Upper lobe of left lung (tissue), 6 donors: ENCODE measurements around the gene ANKDD1A. TPM values are rescaled to one million over a fixed set of nuclear protein-coding genes. Genes with fewer than 3 reads are reported as not detected.
A peak's percentile ranks its signal among the peaks of the same experiment; 100 is the strongest.

Experiments used
- ATAC-seq, 2 donors: fragments of 200-7000 bp; cut with Tn5 transposase; one replicate each; pipeline ENCODE4 v1.9.1; 2022; ENCODE audit warnings: mild to moderate bottlenecking in 2 of 2, moderate library complexity in 2 of 2; ENCODE audit not compliant: low FRiP score in 2 of 2
- DNase-seq, 2 donors: peaks; one replicate each; pipeline ENCODE4 v3.0.0-alpha.2; 2019 to 2020
- H3K27ac ChIP-seq, 4 donors: fragments of 200-600 bp; sonication (generic); one replicate each; pipeline ENCODE4 v1.5.1; 2016 to 2019
- H3K27me3 ChIP-seq, 4 donors: fragments of 200-600 bp; sonication (generic); one replicate each; pipeline ENCODE4 v1.5.1; 2017 to 2019
- H3K36me3 ChIP-seq, 4 donors: fragments of 200-600 bp; sonication (generic); one replicate each; pipeline ENCODE4 v1.5.1; 2016 to 2019
- H3K4me1 ChIP-seq, 4 donors: fragments of 200-600 bp; sonication (generic); one replicate each; pipeline ENCODE4 v1.5.1; 2018 to 2019
- H3K4me3 ChIP-seq, 4 donors: fragments of 200-600 bp; sonication (generic); one replicate each; pipeline ENCODE4 v1.5.1; 2017 to 2019; ENCODE audit warnings: mild to moderate bottlenecking in 2 of 4, moderate library complexity in 1 of 4
- H3K9me3 ChIP-seq, 4 donors: fragments of 200-600 bp; sonication (generic); one replicate each; pipeline ENCODE4 v1.5.1; 2018 to 2019
- CTCF ChIP-seq, 6 experiments: fragments of 450-650 bp in 4 of 6; fragments of 200-600 bp in 2 of 6; sonication (generic) in 2 of 6; IDR thresholded peaks; one replicate each; pipeline ENCODE4 v1.5.1; 2016 to 2019; ENCODE audit warnings: antibody characterized with exemption in 6 of 6
- EP300 ChIP-seq, 4 donors: sonication (generic); formaldehyde crosslinking; IDR thresholded peaks; one replicate each; pipeline ENCODE4 v1.5.1; 2017; ENCODE audit warnings: antibody characterized with exemption in 4 of 4, control low read depth in 2 of 4
- POLR2A ChIP-seq, 4 donors: fragments of 450-650 bp; IDR thresholded peaks; one replicate each; pipeline ENCODE4 v1.5.1; 2016 to 2017; ENCODE audit warnings: antibody characterized with exemption in 4 of 4, mild to moderate bottlenecking in 2 of 4
- POLR2AphosphoS5 ChIP-seq, 2 donors: sonication (generic); formaldehyde crosslinking; IDR thresholded peaks; one replicate each; pipeline ENCODE4 v1.5.1; 2017; ENCODE audit warnings: antibody characterized with exemption in 2 of 2
- WGBS, 2 donors: methylation state at CpG; one replicate each; pipeline ENCODE4 v1.1.5; 2017 to 2018; 5-methylcytosine and 5-hydroxymethylcytosine counted together
- total RNA-seq, 6 donors: library from RNA; depleted of rRNA in 4 of 6; stranded (reverse); fragments of >200 nt in 4 of 6; gene quantifications; one replicate each; pipeline versions ENCODE4 v1.1.0 to v1.2.1, GENCODE V29; 2016 to 2021
- donor health status: DM: no; HTN: no; CAD: no; lungs with moderate emphysema.
- donor health status: DM: no; HTN: yes; CAD: no; lungs with severe emphysema.

Gene ANKDD1A
- total RNA-seq, 6 donors from 2014 or later: 4.8 to 13.1 (median 6.2) TPM

- DNase-seq: peak; percentile 92 to 93
- TF ChIP-seq CTCF (IDR thresholded peaks at IDR 0.05) (no peak), POLR2AphosphoS5 (IDR thresholded peaks at IDR 0.05) (peak; percentile 81 to 85), EP300 (IDR thresholded peaks at IDR 0.05) (peak in 2 of 4 donors; percentile 62 to 74), POLR2A (IDR thresholded peaks at IDR 0.05) (peak in 3 of 4 donors; percentile 20 to 80 (median 49))
- ATAC-seq: peak; percentile 82 to 90
- Histone ChIP-seq H3K4me1 (peaks cover 63 to 69% (median 64%) of the 10 kb centered on the region in 4 donors), H3K4me3 (peak overlapping the region in 3 of 4 donors; percentile 22 to 43 (median 26)), H3K9me3 (no peaks in the 10 kb centered on the region), H3K36me3 (no peaks in the 10 kb centered on the region), H3K27me3 (no peaks in the 10 kb centered on the region), H3K27ac (peak overlapping the region; percentile 87 to 97 (median 94))
- 15 to 43% methylated on average over 26 to 42 of the region's 44 CpGs for WGBS, 2 donors
These were observed 18.0 kb upstream of the ANKDD1A start for GRCh38 chr15:64893481-64894394.

DNA sequence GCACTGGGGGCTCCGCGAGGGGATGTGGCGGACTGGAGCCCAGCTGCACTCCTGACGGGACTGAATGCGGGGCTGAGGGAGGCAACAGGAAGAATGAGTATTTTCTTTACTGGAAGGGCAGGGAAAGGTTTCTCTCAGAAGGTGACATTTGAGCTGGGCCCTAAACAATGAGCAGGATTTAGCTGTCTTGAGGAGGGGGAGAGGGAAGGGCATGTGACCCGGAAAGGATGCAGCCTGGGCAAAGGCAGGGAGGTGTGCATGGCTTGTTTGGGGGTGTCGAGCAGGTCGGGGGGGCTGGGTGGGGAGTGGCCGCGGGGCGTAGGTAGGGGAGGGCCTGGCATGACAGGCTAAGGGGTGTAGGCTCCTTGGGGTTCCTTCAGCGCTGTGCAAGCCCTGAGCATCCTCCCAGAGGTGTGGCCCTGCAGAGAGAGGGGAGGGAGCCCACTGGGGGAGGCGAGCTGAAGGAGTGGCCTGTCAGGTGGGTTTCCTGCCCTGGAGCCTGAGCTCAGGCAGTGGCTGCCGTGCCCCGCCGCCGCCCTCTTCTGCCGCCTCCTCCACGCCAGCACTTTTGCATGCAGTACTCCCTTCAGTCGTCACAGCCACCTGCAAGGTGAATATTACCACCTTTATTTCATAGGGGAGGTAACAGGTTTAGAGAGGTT lies 17.2 kb upstream of the ANKDD1A start:
- TF ChIP-seq POLR2A (IDR thresholded peaks at IDR 0.05): peak in 1 of 4 donors; percentile 8
- no peak for TF ChIP-seq EP300 (IDR thresholded peaks at IDR 0.05)
- Histone ChIP-seq H3K9me3 (no peaks in the 10 kb centered on the region), H3K27me3 (no peaks in the 10 kb centered on the region), H3K4me3 (peak overlapping the region in 3 of 4 donors; percentile 22 to 43 (median 26)), H3K27ac (peak overlapping the region; percentile 87 to 97 (median 94)), H3K36me3 (no peaks in the 10 kb centered on the region), H3K4me1 (peaks cover 63 to 69% (median 64%) of the 10 kb centered on the region in 4 donors)
- DNase-seq (peak in 1 of 2 donors; percentile 90), ATAC-seq (peak in 1 of 2 donors; percentile 61)
- WGBS, 2 donors: 26 to 43% methylated on average over 17 to 19 of the region's 20 CpGs

GRCh38 chr15:64895285-64896065 lies 16.2 kb upstream of the ANKDD1A start:
- no peaks in the 10 kb centered on the region for H3K36me3 ChIP-seq
- peak in 1 of 2 donors; percentile 34 for ATAC-seq
- no peaks in the 10 kb centered on the region for H3K9me3 ChIP-seq
- TF ChIP-seq CTCF (IDR thresholded peaks at IDR 0.05) (peak in 1 of 6 experiments; percentile 18), POLR2AphosphoS5 (IDR thresholded peaks at IDR 0.05) (no peak), POLR2A (IDR thresholded peaks at IDR 0.05) (peak in 2 of 4 donors; percentile 18 to 28), EP300 (IDR thresholded peaks at IDR 0.05) (no peak)
- H3K4me1 ChIP-seq: peaks cover 63 to 69% (median 64%) of the 10 kb centered on the region in 4 donors
- 21 to 23% methylated on average over 6 of the region's 6 CpGs for WGBS, 2 donors
- no peaks in the 10 kb centered on the region for H3K27me3 ChIP-seq
- peak overlapping the region in 3 of 4 donors; percentile 15 to 43 (median 26) for H3K4me3 ChIP-seq
- peak in 1 of 2 donors; percentile 50 for DNase-seq
- H3K27ac ChIP-seq: peak overlapping the region; percentile 87 to 97 (median 94)

GRCh38 chr15:64896371-64897069 lies 15.2 kb upstream of the ANKDD1A start:
- peaks cover 6 to 10% (median 9%) of the 10 kb centered on the region in 4 donors for H3K9me3 ChIP-seq
- no peak overlapping the region for H3K4me3 ChIP-seq
- peak overlapping the region; percentile 87 to 97 (median 94) for H3K27ac ChIP-seq
- H3K36me3 ChIP-seq: no peaks in the 10 kb centered on the region
- DNase-seq (no peak), ATAC-seq (no peak)
- WGBS, 2 donors: 77 to 90% methylated on average over 5 to 6 of the region's 6 CpGs
- H3K4me1 ChIP-seq: peaks cover 61 to 68% (median 64%) of the 10 kb centered on the region in 4 donors
- TF ChIP-seq POLR2A (IDR thresholded peaks at IDR 0.05) (no peak), POLR2AphosphoS5 (IDR thresholded peaks at IDR 0.05) (no peak), CTCF (IDR thresholded peaks at IDR 0.05) (no peak), EP300 (IDR thresholded peaks at IDR 0.05) (no peak)
- no peaks in the 10 kb centered on the region for H3K27me3 ChIP-seq
